Right forelimb (tissue), 1 donor: ENCODE results near the gene LRR1.
"Not testable (repeated sequence)": the region's sequence is repeated elsewhere in the genome, so short reads cannot be mapped to it uniquely, and the experiment has no call there.

Source experiments
- DNase-seq: peaks from one replicate; pipeline ENCODE4 v3.0.0-alpha.2; 2018

LRR1 gene

DNA sequence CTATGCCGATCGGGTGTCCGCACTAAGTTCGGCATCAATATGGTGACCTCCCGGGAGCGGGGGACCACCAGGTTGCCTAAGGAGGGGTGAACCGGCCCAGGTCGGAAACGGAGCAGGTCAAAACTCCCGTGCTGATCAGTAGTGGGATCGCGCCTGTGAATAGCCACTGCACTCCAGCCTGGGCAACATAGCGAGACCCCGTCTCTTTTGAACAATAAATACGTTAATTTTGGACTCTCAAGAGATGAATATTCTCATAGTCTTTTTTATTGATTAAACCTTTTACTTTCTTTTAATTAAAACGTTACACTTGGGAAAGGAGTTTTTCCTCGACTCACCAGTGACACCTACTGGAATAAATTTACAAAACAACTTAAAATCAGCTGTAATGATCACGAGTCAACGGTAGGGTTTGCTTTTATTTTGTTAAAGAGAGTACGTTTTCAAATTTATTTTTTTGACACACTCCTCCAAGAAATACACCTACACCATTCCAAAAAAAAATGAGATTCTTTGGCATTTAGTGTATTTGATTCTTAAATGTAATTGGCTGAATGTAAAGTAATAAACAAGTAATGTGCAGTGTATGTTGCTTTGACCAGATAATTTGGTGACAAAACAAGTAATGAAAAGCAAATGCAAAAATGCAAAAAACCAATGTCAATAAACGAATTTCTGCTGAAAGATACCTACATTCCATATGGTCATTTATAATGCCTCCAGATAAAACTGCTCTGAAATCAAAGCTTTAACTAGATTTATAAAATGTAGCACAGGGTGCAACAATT, 11.9 kb upstream of the LRR1 start:
- DNase-seq = no peak

DNA sequence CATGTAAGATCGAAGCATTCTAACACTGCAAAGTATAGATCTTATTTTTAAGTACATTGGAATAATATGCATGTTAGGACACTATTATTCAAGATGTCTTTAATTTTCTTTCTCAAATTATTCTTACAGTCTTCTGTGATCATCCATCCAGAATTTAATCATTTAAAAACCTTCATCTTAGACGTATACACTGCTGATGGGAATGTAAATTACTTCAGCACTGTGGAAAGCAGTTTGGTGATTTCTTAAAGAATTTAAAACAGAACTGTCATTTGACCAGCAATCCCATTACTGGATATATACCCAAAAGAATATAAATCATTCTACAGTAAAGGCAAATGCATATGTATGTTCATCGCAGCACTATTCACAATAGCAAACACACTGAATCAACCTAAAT, 9.4 kb upstream of the LRR1 start:
- DNase-seq = no peak

- no peak for DNase-seq
Observed at GRCh38 chr14:49593016-49593415, 5.7 kb upstream of the LRR1 start.

DNA sequence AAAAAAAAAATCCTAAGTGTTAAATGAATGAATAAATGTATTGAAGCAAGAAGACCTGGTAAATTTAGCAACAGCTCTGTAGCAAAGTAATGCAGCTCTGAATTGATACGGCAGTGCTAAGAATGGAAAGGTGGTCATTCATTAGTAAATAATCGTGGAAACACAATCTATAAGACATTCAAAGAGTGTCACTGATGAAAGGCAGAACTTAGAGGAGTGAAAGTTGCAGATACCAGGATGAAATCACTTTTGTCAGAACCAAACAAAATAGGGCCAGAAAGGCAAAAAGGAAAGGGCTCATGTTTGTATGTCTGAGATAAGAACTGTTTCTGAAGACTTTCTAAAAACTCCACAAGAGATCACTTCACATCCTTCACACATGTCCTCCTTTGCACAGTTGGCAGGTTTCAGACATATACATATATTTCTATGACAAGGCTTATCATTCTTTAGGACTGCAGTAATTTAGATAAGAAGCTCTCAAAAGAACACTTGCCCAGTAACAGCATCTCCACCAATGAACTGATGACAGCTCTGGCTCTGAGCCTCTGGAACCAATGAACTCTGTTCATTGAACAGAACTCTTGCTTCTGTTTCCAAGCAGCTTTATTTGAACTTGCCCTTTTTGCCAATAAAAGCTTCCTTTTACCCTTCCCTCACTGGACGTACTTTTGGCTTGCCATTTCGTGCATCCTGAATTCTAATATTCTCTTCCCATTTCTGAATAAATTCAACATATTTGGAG, 4.2 kb upstream of the LRR1 start:
- no peak for DNase-seq

GRCh38 chr14:49598189-49598484, 603 bp upstream of the LRR1 start:
- no peak for DNase-seq

- no peak for DNase-seq
Observed at GRCh38 chr14:49607583-49607982, 8.8 kb downstream of the LRR1 start.

- no peak for DNase-seq
Observed at GRCh38 chr14:49612251-49612650, 13.5 kb downstream of the LRR1 start.

- no peak for DNase-seq
Observed at GRCh38 chr14:49612671-49613070, 13.9 kb downstream of the LRR1 start.

- DNase-seq = no peak
Observed at GRCh38 chr14:49614196-49614595, 15.5 kb downstream of the LRR1 start.

- DNase-seq = no peak
Observed at GRCh38 chr14:49615776-49616175, 17.0 kb downstream of the LRR1 start.

DNA sequence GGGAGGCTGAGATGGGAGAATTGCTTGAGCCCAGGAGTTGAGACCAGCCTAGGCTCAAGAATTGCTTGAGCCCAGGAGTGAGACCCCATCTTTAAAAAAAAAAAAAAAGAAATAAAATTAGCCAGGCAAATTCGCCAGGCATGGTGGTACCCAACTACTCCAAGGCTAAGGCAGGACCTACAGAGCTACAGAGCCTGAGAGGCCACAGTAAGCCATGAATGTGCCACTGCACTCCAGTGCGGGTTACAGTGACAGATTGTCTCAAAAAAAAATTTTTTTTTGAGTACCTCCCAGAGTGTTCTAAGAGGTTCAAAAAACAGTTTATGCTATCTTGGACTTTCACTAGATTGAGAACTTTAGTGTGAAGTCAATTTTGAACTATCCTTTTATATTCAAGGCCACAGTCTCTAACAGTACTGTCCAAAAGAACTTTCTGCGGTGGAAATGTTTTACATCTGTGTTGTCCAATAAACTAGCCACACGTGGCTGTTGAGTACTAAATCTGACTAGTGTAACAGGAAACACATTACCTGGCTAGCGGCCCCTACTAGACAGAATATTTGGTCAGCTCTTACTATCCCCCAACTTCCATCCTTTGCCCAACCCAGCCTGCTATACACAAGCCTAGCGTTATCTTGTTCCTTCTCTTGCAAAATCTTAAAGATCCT, 19.2 kb downstream of the LRR1 start:
- DNase-seq = no peak

GRCh38 chr14:49619273-49619672, 20.5 kb downstream of the LRR1 start:
- DNase-seq = not testable (repeated sequence)

- no peak for DNase-seq
Observed at GRCh38 chr14:49619730-49620129, 21.0 kb downstream of the LRR1 start.

DNA sequence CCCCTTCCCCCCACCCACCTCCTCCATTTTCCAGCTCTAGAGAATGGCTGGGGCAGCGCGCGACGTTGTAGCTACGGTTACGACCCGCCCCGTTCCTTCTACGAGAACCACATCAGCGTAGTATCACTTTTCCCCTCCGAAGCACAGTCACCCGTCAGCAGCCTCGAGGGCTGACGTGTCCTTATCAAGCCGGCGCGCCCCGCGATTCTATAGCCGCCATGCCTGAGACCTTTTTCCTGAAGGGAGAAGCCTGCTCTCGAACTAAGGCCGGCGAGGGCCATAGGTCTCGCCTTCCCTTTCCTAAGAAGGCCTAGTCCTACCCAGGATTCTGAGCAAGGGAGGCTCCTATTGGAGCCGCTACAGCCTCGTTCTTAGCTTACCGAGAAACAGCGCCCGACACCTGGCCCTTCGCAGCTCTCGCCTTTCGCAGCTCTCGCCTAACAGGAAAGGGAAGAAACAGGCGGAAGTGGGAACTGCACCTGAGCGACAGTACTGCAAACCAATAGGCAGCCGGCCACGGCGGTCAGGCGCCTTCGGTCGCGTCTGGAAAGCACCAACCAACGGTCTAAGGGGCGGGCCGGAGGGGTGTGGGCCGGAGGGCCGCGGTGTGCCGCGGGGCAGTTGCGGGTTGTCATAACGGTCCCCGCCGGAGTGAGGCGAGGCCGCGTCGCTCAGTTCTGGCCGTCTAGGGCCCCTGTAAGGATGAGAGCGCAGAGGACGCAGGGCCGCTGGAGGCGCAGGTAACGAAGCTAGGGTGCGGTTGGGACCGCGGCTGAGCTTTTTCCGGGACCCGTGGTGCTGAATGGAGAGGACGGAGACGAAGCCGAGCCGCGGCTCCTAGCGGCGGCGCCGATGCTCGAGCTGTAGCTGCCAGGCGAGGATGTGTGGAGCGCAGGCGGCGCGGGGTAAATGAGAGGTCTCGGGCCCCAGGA, 21.7 kb downstream of the LRR1 start, which contains the start of the genes MGAT2 and RPL36AL:
Gene MGAT2, plus strand, starts transcription at position 618 of the 932 bp plus-strand sequence. CDS start 470 bp downstream, outside the sequence.
Gene RPL36AL, minus strand, starts transcription at position 445 of the 932 bp plus-strand sequence. CDS start 1,522 bp downstream, outside the sequence.
- DNase-seq = peak; percentile 98

DNA sequence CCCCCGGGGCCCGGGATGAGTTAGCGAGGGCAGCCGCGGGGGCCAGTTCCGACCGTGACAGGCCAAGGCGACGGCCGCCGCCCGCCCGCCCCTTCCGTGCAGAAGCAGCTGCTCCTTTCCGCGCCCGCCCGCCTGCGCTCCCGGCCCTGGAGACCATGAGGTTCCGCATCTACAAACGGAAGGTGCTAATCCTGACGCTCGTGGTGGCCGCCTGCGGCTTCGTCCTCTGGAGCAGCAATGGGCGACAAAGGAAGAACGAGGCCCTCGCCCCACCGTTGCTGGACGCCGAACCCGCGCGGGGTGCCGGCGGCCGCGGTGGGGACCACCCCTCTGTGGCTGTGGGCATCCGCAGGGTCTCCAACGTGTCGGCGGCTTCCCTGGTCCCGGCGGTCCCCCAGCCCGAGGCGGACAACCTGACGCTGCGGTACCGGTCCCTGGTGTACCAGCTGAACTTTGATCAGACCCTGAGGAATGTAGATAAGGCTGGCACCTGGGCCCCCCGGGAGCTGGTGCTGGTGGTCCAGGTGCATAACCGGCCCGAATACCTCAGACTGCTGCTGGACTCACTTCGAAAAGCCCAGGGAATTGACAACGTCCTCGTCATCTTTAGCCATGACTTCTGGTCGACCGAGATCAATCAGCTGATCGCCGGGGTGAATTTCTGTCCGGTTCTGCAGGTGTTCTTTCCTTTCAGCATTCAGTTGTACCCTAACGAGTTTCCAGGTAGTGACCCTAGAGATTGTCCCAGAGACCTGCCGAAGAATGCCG, 22.6 kb downstream of the LRR1 start:
- DNase-seq = peak; percentile 84

DNA sequence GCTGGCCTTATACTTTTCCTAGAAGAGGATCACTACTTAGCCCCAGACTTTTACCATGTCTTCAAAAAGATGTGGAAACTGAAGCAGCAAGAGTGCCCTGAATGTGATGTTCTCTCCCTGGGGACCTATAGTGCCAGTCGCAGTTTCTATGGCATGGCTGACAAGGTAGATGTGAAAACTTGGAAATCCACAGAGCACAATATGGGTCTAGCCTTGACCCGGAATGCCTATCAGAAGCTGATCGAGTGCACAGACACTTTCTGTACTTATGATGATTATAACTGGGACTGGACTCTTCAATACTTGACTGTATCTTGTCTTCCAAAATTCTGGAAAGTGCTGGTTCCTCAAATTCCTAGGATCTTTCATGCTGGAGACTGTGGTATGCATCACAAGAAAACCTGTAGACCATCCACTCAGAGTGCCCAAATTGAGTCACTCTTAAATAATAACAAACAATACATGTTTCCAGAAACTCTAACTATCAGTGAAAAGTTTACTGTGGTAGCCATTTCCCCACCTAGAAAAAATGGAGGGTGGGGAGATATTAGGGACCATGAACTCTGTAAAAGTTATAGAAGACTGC, 23.4 kb downstream of the LRR1 start:
- DNase-seq = no peak

DNA sequence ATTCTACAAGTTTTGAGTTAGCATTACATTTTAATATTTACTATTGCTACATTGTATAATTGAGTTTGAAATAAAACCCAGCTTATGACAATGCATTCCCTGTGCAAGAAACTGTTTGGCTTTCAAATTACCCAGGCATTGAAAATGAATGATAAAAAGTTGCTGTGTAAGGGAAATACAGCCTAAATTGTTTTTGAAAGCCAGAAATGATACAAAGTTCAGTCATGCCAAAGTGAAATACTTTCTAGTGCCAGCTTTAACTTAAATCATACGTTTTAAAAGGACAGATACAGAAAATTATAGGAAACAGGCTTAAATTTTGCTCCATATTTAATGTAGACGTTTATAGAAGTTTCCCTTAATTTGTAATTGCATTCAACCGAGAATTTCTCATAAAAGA, 24.6 kb downstream of the LRR1 start:
- DNase-seq = no peak

GRCh38 chr14:49623941-49624839, 25.4 kb downstream of the LRR1 start:
- no peak for DNase-seq

- peak; percentile 97 for DNase-seq
Observed at GRCh38 chr14:49633640-49634546, 35.2 kb downstream of the LRR1 start.
